Jurkat, Clone E6-1 (cell line): ENCODE measurements around the gene STT3B.
"Not testable (repeated sequence)": the region's sequence is repeated elsewhere in the genome, so short reads cannot be mapped to it uniquely, and the experiment has no call there.

Experiments
- DNase-seq: peaks from one replicate; pipeline ENCODE4 v3.0.0-alpha.2; 2011; ENCODE audit warnings: low read depth, low spot score
- H3K4me3 ChIP-seq: 2 replicates; pipeline ENCODE4 v1.5.1; 2011; ENCODE audit warnings: mild to moderate bottlenecking, low read length, control low read depth, moderate library complexity

Gene STT3B

GRCh38 chr3:31577232-31577631 is 44.5 kb downstream of the STT3B start:
- no peak overlapping the region for H3K4me3 ChIP-seq

GRCh38 chr3:31579828-31580227 is 47.1 kb downstream of the STT3B start:
- H3K4me3 ChIP-seq, result no peak overlapping the region
- no peak for DNase-seq

More at GRCh38 chr3:31577232-31577631, 44.5 kb downstream of the STT3B start:
- no peak for DNase-seq

DNA sequence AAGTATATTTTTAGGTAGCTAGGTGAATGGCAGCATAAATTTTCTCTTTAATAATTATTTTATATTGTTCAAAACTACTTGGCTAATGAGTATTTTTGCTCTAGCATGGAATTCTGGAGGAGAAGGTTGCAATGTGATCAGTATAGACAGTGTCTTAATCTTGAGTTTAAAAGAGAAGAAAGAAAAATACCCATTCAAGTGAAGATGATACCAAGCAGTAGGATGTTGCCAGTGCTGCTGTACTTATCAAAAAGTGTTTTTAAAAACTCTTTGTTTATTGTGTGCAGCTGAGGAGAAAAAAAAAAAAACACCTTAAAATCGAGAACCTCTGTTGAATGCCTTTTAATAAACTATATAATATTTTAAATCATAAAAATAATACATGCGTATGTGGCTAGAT is 47.9 kb downstream of the STT3B start:
- no peak overlapping the region for H3K4me3 ChIP-seq
- no peak for DNase-seq

- DNase-seq, result no peak
- no peak overlapping the region for H3K4me3 ChIP-seq
These were observed 48.9 kb downstream of the STT3B start for GRCh38 chr3:31581660-31582059.

- DNase-seq, result no peak
- no peak overlapping the region for H3K4me3 ChIP-seq
These were observed 56.5 kb downstream of the STT3B start for GRCh38 chr3:31589228-31589627.

- H3K4me3 ChIP-seq, result no peak overlapping the region
- no peak for DNase-seq
These were observed 57.9 kb downstream of the STT3B start for GRCh38 chr3:31590650-31591049.

- no peak overlapping the region for H3K4me3 ChIP-seq
- no peak for DNase-seq
These were observed 60.0 kb downstream of the STT3B start for GRCh38 chr3:31592764-31593163.

GRCh38 chr3:31596176-31596575 is 63.5 kb downstream of the STT3B start:
- DNase-seq, result no peak
- H3K4me3 ChIP-seq, result no peak overlapping the region

GRCh38 chr3:31600431-31600830 is 67.7 kb downstream of the STT3B start:
- no peak for DNase-seq

GRCh38 chr3:31605333-31605732 is 72.6 kb downstream of the STT3B start:
- H3K4me3 ChIP-seq, DNase-seq: not testable (repeated sequence)

More at GRCh38 chr3:31600431-31600830, 67.7 kb downstream of the STT3B start:
- H3K4me3 ChIP-seq, result no peak overlapping the region

DNA sequence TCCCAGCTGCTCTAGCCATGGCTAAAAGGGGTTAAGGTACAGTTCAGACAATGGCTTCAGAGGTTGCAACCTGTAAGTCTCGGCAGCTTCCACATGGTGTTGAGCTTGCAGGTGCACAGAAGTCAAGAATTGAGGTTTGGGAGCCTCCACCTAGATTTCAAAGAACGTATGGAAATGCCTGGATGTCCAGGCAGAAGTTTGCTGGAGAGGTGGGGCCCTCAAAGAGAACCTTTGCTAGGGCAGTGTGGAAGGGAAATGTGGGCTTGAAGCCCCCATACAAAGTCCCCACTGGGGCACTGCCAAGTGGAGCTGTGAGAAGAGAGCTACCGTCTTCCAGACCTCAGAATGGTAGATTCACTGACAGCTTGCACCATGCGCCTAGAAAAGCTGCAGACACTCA is 73.7 kb downstream of the STT3B start:
- no peak for DNase-seq
- no peak overlapping the region for H3K4me3 ChIP-seq

DNA sequence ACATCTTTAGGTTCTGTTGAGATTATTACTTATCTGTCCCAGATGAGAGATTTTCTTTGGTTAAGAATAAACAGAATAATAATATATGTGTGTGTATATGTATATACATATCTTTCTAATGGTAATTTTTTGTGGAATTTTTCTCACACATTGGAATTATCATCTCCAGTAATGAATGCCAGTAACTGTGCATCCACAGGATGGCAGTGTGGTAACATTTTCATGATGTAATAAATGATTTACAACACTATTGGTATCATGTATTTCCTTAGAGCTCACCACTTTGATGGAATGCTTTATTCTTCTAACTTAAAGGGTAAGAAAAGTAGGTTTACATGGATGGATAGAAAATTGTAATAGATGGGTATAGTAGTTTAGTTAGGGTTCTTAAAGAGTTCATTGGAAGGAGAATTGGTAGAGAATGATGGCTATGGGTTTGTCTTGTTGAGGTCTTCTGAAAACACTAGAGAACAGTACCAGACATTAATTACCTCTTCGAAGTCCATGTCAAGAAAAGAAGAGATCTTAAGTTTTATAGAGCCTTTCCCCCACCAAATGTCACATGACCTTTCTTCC is 78.1 kb downstream of the STT3B start:
- DNase-seq, result no peak

DNA sequence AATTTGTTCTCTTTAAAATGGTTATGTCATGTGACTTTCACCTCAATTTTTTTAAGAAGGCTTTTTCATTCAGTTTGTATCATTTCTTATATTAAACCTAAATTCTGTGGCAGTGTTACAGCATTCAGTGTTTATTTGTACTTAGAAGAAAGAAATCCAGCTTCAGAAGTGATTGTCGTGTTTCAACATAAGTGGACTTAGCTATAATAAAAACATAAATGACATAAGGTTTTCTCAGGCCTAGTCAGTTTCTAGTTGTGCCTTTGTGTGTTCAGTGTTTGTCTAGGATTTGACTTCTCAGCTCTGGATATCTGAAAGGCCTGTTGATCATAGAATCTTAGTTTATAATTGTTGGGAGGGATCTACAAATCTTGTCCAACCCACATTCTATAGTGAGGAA is 80.5 kb downstream of the STT3B start:
- DNase-seq, result no peak
- no peak overlapping the region for H3K4me3 ChIP-seq

More for the DNA sequence above, 78.1 kb downstream of the STT3B start:
- no peak overlapping the region for H3K4me3 ChIP-seq

GRCh38 chr3:31613654-31614053 is 80.9 kb downstream of the STT3B start:
- DNase-seq, result no peak
- no peak overlapping the region for H3K4me3 ChIP-seq

GRCh38 chr3:31614162-31614921 is 81.6 kb downstream of the STT3B start:
- H3K4me3 ChIP-seq, result no peak overlapping the region

DNA sequence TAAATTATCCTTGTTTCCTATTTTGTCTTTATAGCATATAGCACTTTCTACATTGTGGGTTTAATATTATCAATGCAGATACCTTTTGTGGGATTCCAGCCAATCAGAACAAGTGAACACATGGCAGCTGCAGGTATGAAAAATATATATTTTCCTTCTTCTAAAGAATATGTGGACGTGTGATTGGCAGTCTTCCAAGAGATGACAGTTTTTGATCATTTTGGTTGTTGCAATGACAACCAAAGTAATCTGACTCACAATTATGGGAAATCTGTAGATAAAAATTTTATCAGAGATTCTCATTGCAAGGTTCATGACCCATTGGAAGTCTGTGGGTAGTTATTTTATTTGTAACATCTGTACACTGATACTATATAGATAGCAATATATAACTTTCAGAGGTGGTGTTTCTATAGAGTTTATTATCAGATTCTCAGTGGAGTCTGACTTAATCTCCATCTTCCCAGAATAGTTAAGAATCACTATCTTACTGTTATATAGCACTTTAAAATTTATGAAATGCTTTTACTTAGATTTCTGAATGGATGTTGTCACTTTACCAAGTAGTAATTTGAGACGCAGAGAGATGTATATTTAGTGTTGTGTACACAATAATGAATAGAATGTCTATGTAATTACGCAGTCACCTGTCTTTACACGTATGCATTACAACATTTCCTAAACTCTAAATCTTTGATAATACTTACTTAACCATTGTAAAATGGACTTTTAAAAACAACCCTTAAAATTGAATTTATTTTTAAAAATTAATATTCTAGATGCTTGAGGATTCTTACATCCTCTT is 82.5 kb downstream of the STT3B start:
- no peak overlapping the region for H3K4me3 ChIP-seq
- DNase-seq, result no peak

More at GRCh38 chr3:31614162-31614921, 81.6 kb downstream of the STT3B start:
- DNase-seq, result no peak

- H3K4me3 ChIP-seq, result no peak overlapping the region
- no peak for DNase-seq
These were observed 84.0 kb downstream of the STT3B start for GRCh38 chr3:31616711-31617110.

GRCh38 chr3:31620656-31621055 is 87.9 kb downstream of the STT3B start:
- H3K4me3 ChIP-seq, result no peak overlapping the region
- DNase-seq, result no peak

- no peak overlapping the region for H3K4me3 ChIP-seq
- DNase-seq, result no peak
These were observed 88.6 kb downstream of the STT3B start for GRCh38 chr3:31621314-31621713.

DNA sequence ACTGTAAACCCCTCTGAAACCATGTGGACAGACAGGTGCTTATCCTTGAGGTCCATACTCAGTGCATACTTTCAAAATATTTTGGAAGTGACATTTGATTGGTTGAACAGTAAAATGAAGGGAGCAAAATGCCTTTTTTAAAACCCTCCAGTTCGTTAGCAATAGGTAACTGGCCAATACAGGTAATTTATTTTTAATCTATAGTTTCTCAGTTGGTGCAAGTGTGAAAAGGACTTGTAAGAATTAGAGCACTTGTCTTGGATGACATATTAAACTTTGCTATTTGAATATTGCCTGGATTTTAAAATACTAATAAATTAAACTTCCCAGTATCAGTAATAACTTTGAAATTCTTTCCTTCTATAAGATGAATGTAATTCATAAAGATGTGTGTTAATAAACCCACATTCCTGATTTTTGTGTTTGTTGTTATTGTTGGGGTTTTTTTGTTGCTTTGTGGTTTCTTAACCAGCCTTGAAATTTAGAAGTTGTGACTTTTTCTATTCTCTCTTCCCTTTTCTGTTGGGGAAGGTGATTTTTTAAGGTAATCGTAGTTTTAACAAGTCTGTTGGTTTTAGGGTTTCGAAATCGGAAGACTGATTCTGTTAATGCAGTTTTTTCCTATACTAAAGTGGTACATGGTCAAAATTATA is 90.0 kb downstream of the STT3B start:
- DNase-seq, result no peak
- no peak overlapping the region for H3K4me3 ChIP-seq
